ENCODE data around the gene RHCE.

RHCE gene

GRCh38 chr1:25460020-25460419 is 39.4 kb upstream of the RHCE start:
- no peak for DNase-seq (ENCODE audit: extremely low spot score)
- POLR2A ChIA-PET: interaction anchor here (0.6 to 0.8 kb wide), 3 partner anchors 10 to 535 kb away, joined by 3 to 4 read pairs (median 3); no protein-coding TSS in a partner anchor
- TF ChIP-seq CTCF (IDR thresholded peaks at IDR 0.05; ENCODE audit: control extremely low read depth, extremely low read depth, low read depth, missing control alignments): no peak
- CTCF ChIA-PET: interaction anchor here (1.3 to 1.6 kb wide), 3 partner anchors 10 to 29 kb away, joined by 3 to 6 read pairs (median 3); partner anchors contain the start of gene MACO1

DNA sequence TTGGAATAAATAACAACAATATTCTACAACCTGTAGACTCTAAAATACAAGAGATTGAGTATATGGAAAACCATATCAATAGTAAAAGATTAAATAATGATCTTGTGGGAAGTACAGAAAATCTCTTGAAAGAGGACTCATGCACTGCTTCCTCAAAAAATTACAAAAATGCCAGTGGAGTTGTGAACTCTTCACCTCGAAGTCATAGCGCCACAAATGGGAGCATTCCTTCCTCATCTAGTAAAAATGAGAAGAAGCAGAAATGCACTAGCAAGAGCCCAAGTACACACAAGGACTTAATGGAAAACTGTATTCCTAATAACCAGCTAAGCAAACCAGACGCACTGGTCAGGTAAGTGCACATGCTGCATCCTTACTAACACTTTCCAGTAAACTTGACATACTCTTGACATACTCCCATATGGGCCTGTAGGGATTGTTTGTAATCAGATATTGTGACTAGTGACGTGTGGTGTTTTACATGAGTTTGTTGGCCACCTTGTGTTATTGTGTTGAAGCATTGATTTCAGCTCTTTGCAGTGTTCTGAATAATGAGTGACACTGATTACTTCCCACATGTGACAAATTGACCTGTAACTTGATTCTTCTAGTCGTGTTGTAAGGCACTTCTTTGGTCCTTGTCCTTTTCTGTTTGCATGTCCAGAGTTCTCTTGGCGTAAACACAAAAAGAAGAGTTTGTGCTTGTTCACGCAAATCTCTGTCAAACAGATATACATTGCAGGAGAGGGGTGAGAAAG is 38.1 kb upstream of the RHCE start:
- POLR2A ChIA-PET: no interaction called here
- no peak for TF ChIP-seq CTCF (IDR thresholded peaks at IDR 0.05; ENCODE audit: control extremely low read depth, extremely low read depth, low read depth, missing control alignments)
- CTCF ChIA-PET: no interaction called here
- no peak for DNase-seq (ENCODE audit: extremely low spot score)

DNA sequence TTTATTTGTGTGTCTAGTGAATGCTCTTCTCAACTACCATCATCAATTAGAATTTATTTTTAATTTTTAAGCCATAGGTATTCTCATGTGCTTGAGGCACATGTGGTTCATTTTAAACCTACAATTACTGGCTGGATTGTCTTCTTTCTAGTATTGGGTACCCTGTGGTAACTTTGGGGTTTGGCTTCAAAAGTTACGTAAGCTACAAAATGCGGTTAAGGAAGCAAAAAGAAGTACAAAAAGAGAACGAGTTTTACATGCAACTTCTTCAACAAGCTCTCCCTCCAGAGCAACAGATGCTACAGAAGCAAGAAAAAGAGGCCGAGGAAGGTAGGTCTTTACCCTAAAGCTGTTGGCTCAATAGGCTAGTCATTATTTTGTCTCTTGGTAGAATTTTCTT is 35.9 kb upstream of the RHCE start:
- CTCF ChIA-PET: no interaction called here
- TF ChIP-seq CTCF (IDR thresholded peaks at IDR 0.05; ENCODE audit: control extremely low read depth, extremely low read depth, low read depth, missing control alignments): no peak
- POLR2A ChIA-PET: no interaction called here
- DNase-seq (ENCODE audit: extremely low spot score): no peak

DNA sequence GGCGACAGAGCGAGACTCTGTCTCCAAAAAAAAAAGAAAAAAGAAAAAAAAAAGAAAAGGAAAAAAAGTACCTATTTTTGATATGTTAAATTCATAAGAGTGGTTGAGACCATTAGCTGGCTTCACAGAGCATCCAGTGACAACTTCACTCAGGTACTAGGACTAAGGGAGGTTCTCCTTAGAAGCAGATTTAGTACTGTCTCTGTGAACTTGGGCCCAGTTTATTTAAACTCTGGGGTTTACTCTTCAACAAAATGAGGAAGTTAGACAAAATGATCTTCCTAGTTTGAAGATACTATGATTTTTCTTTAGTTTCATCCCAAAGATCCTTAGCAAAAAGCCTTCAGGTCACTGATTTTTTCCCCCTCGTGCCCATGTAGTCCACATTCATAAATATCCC is 31.3 kb upstream of the RHCE start:
- POLR2A ChIA-PET: no interaction called here
- CTCF ChIA-PET: no interaction called here
- no peak for DNase-seq (ENCODE audit: extremely low spot score)
- TF ChIP-seq CTCF (IDR thresholded peaks at IDR 0.05; ENCODE audit: control extremely low read depth, extremely low read depth, low read depth, missing control alignments): no peak

DNA sequence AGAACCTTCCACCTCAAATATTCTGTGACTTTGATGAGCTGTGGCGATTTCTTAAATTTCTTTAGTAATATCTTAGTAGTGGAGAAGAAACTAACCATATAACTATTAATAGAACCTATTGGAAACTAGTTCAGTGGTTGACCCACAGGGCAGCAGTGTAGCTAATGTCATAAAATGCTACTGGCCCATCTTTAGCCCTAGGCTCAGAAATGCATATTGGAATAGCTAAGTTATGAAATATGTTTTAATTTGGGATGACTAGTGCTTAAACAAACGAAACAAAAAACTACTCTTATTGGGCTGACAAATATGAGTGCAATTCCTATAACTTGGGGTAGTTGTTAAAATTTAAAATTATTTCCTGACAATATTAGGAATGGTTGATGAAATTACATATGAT is 30.3 kb upstream of the RHCE start:
- TF ChIP-seq CTCF (IDR thresholded peaks at IDR 0.05; ENCODE audit: control extremely low read depth, extremely low read depth, low read depth, missing control alignments): no peak
- ChIA-PET CTCF (interaction anchor here (0.8 to 2.5 kb wide), 13 partner anchors 10 to 357 kb away, joined by 3 to 8 read pairs (median 5); partner anchors contain the start of gene MACO1), POLR2A (interaction anchor here (1.1 kb wide), 1 partner anchor 9 kb away, joined by 4 read pairs; no protein-coding TSS in a partner anchor)
- no peak for DNase-seq (ENCODE audit: extremely low spot score)

- ChIA-PET CTCF (interaction anchor here (1.1 kb wide), 1 partner anchor 25 kb away, joined by 3 read pairs; no protein-coding TSS in a partner anchor), POLR2A (interaction anchor here (0.6 kb wide), 1 partner anchor 484 kb away, joined by 3 read pairs; no protein-coding TSS in a partner anchor)
- peak; percentile 43 for DNase-seq (ENCODE audit: extremely low spot score)
- TF ChIP-seq CTCF (IDR thresholded peaks at IDR 0.05; ENCODE audit: control extremely low read depth, extremely low read depth, low read depth, missing control alignments): no peak
These were observed 26.9 kb upstream of the RHCE start for GRCh38 chr1:25447547-25447946.

All from GM10248 (cell line).